Ascending aorta (tissue), 2 donors: ENCODE results near the gene FRMPD4. TPM values are rescaled to one million over a fixed set of nuclear protein-coding genes. Genes with fewer than 3 reads are reported as not detected.

ENCODE experiments used
- DNase-seq, 2 donors: peaks; one replicate each; pipeline ENCODE4 v3.0.0-alpha.2; 2019; ENCODE audit warnings: low spot score in 2 of 2
- H3K27ac ChIP-seq, 2 donors: fragments of 200-600 bp; sonication (generic); one replicate each; pipeline ENCODE4 v1.5.1; 2016 to 2017; ENCODE audit warnings: mild to moderate bottlenecking in 1 of 2
- H3K27me3 ChIP-seq: fragments of 200-600 bp; sonication (generic); one replicate; pipeline ENCODE4 v1.5.1; 2017
- H3K36me3 ChIP-seq, 2 donors: fragments of 200-600 bp; sonication (generic); one replicate each; pipeline ENCODE4 v1.5.1; 2016
- H3K4me1 ChIP-seq, 2 donors: fragments of 200-600 bp; sonication (generic); one replicate each; pipeline ENCODE4 v1.5.1; 2016 to 2017; ENCODE audit warnings: mild to moderate bottlenecking in 1 of 2
- H3K4me3 ChIP-seq, 2 donors: fragments of 200-600 bp; sonication (generic); one replicate each; pipeline ENCODE4 v1.5.1; 2016 to 2017; ENCODE audit warnings: mild to moderate bottlenecking in 1 of 2
- H3K9me3 ChIP-seq, 2 donors: fragments of 200-600 bp; sonication (generic); one replicate each; pipeline ENCODE4 v1.5.1; 2016
- CTCF ChIP-seq, 3 experiments: fragments of 200-600 bp in 2 of 3; fragments of 450-650 bp in 1 of 3; sonication (generic) in 2 of 3; IDR thresholded peaks; one replicate each; pipeline ENCODE4 v1.5.1; 2016 to 2019; ENCODE audit warnings: antibody characterized with exemption in 3 of 3, mild to moderate bottlenecking in 1 of 3, moderate library complexity in 1 of 3
- intact Hi-C: fragments of 100-400 bp; cut with DNase I; formaldehyde crosslinking; loops from one replicate; pipeline ENCODE4 v1.15.1; 2023
- total RNA-seq: library from RNA; depleted of rRNA; stranded (reverse); fragments of >200 nt; gene quantifications from one replicate; pipeline ENCODE4 v1.1.0, GENCODE V29; 2016

Gene FRMPD4
- total RNA-seq, 1 donor from 2014 or later: not detected

DNA sequence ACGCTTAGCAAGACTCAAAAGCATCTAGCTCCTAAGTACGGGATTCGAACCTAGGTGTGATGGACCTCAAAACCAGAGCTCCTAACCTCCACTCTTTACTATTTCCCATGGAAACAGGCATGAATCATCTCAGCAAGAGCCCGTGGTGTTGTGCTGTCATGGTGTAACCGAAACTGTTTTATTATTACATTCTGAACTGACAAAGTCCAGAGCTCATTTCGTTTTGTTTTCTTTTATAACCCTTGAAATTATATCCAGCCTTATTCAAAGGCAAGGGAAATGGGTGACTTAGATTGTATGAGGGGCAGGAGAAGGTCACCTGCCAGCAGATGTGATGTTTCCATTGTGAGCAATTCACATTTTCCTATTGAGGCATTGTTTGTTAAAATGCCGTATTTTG, 301.1 kb downstream of the FRMPD4 start:
- Histone ChIP-seq H3K36me3 (no peaks in the 10 kb centered on the region), H3K9me3 (no peaks in the 10 kb centered on the region), H3K27me3 (no peaks in the 10 kb centered on the region), H3K4me3 (no peak overlapping the region), H3K27ac (no peak overlapping the region), H3K4me1 (no peaks in the 10 kb centered on the region)
- no peak for DNase-seq
- no peak for TF ChIP-seq CTCF (IDR thresholded peaks at IDR 0.05)
- intact Hi-C loops: no loop called here

GRCh38 chrX:12440246-12440645, 302.0 kb downstream of the FRMPD4 start:
- Histone ChIP-seq H3K4me3 (no peak overlapping the region), H3K9me3 (no peaks in the 10 kb centered on the region), H3K27me3 (no peaks in the 10 kb centered on the region), H3K4me1 (no peaks in the 10 kb centered on the region), H3K27ac (no peak overlapping the region), H3K36me3 (no peaks in the 10 kb centered on the region)
- TF ChIP-seq CTCF (IDR thresholded peaks at IDR 0.05): no peak
- DNase-seq: no peak
- intact Hi-C loops: no loop called here

GRCh38 chrX:12441381-12442128, 303.3 kb downstream of the FRMPD4 start:
- H3K27me3 ChIP-seq: no peaks in the 10 kb centered on the region
- no peak for DNase-seq
- no peaks in the 10 kb centered on the region for H3K4me1 ChIP-seq
- H3K4me3 ChIP-seq: no peak overlapping the region
- intact Hi-C loops: no loop called here
- H3K9me3 ChIP-seq: no peaks in the 10 kb centered on the region
- H3K27ac ChIP-seq: no peak overlapping the region
- no peaks in the 10 kb centered on the region for H3K36me3 ChIP-seq
- TF ChIP-seq CTCF (IDR thresholded peaks at IDR 0.05): no peak

DNA sequence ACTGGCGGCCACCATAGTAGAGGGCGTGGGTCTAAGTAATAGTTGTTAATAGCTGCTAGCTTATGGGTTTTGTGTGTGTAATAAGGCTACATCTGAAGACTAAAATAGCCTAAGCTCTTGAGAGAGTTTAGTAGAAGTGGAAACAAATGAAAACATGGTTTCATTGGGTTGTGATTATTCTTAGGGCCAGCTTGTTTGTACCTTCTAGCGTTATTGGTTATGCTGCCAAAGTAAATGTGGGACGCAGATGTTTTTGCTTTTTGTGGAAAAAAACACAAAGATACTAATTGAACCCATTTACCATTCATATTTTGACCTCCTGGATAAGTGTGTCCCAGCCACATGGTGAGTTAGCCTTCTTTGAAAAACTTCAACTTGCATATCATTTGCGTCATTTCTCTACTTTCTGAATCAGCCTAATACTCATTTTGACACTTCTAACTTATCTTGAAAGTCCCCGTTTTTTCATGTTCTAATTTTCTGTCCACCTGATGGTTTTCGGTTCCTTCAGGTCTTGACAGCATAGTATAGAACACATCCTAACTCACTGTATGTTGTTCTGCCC, 305.3 kb downstream of the FRMPD4 start:
- Histone ChIP-seq H3K27me3 (no peaks in the 10 kb centered on the region), H3K36me3 (no peaks in the 10 kb centered on the region), H3K4me3 (no peak overlapping the region), H3K27ac (no peak overlapping the region), H3K9me3 (no peaks in the 10 kb centered on the region), H3K4me1 (no peaks in the 10 kb centered on the region)
- intact Hi-C loops: no loop called here
- TF ChIP-seq CTCF (IDR thresholded peaks at IDR 0.05): no peak
- no peak for DNase-seq

GRCh38 chrX:12446342-12447075, 308.2 kb downstream of the FRMPD4 start:
- Histone ChIP-seq H3K9me3 (no peaks in the 10 kb centered on the region), H3K27ac (no peak overlapping the region), H3K4me1 (no peaks in the 10 kb centered on the region), H3K4me3 (no peak overlapping the region), H3K36me3 (no peaks in the 10 kb centered on the region), H3K27me3 (no peaks in the 10 kb centered on the region)
- TF ChIP-seq CTCF (IDR thresholded peaks at IDR 0.05): no peak
- no peak for DNase-seq
- intact Hi-C loops: no loop called here
